Stimulated activated CD4-positive, alpha-beta T cell treated with anti-CD3 and anti-CD28 coated beads, Interleukin-12 subunit alpha, Interleukin-12 subunit beta, amount 100 ng/mL, for 24 hours (primary cell): Measurements from ENCODE around the gene NEK1.
"Not testable (repeated sequence)": the region's sequence is repeated elsewhere in the genome, so short reads cannot be mapped to it uniquely, and the experiment has no call there.

ENCODE experiments used
- DNase-seq, 2 experiments: peaks; one replicate each; pipeline ENCODE4 v3.0.0-alpha.2; 2020; ENCODE audit warnings: low read depth in 2 of 2

Gene NEK1

GRCh38 chr4:169601016-169601771, 11.2 kb downstream of the NEK1 start:
- DNase-seq: no peak

GRCh38 chr4:169594560-169595195, 17.7 kb downstream of the NEK1 start:
- DNase-seq: no peak

- DNase-seq: no peak
Measured at GRCh38 chr4:169593050-169593560, 19.3 kb downstream of the NEK1 start.

- DNase-seq: no peak
Measured at GRCh38 chr4:169583563-169583962, 28.8 kb downstream of the NEK1 start.

GRCh38 chr4:169582706-169583105, 29.7 kb downstream of the NEK1 start:
- DNase-seq: no peak

- no peak for DNase-seq
Measured at GRCh38 chr4:169582203-169582602, 30.2 kb downstream of the NEK1 start.

- no peak for DNase-seq
Measured at GRCh38 chr4:169573889-169574288, 38.5 kb downstream of the NEK1 start.

- DNase-seq: no peak
Measured at GRCh38 chr4:169571435-169571834, 40.9 kb downstream of the NEK1 start.

- DNase-seq: not testable (repeated sequence)
Measured at GRCh38 chr4:169571012-169571411, 41.4 kb downstream of the NEK1 start.

- not testable (repeated sequence) for DNase-seq
Measured at GRCh38 chr4:169570266-169570665, 42.1 kb downstream of the NEK1 start.

GRCh38 chr4:169569188-169569587, 43.2 kb downstream of the NEK1 start:
- not testable (repeated sequence) for DNase-seq

- no peak for DNase-seq
Measured at GRCh38 chr4:169567916-169568315, 44.5 kb downstream of the NEK1 start.

GRCh38 chr4:169566021-169566818, 46.2 kb downstream of the NEK1 start:
- DNase-seq: no peak

GRCh38 chr4:169565606-169566005, 46.8 kb downstream of the NEK1 start:
- no peak for DNase-seq

GRCh38 chr4:169557061-169557636, 55.2 kb downstream of the NEK1 start:
- DNase-seq: no peak

GRCh38 chr4:169546548-169546947, 65.8 kb downstream of the NEK1 start:
- not testable (repeated sequence) for DNase-seq

GRCh38 chr4:169540774-169541173, 71.6 kb downstream of the NEK1 start:
- no peak for DNase-seq

- DNase-seq: no peak
Measured at GRCh38 chr4:169530048-169530447, 82.3 kb downstream of the NEK1 start.

- no peak for DNase-seq
Measured at GRCh38 chr4:169523796-169524195, 88.6 kb downstream of the NEK1 start.

GRCh38 chr4:169510617-169511016, 101.8 kb downstream of the NEK1 start:
- DNase-seq: no peak

GRCh38 chr4:169506903-169507302, 105.5 kb downstream of the NEK1 start:
- DNase-seq: no peak

GRCh38 chr4:169499907-169500306, 112.5 kb downstream of the NEK1 start:
- DNase-seq: not testable (repeated sequence)
